GM18861 (cell line): ENCODE results near the gene ARF6.
"Not testable (repeated sequence)": the region's sequence is repeated elsewhere in the genome, so short reads cannot be mapped to it uniquely, and the experiment has no call there.

Experiments used
- ATAC-seq: cut with Tn5 transposase; IDR thresholded peaks from one replicate; pipeline ENCODE4 v1.9.1; 2021; ENCODE audit not compliant: unreplicated experiment

Gene ARF6

DNA sequence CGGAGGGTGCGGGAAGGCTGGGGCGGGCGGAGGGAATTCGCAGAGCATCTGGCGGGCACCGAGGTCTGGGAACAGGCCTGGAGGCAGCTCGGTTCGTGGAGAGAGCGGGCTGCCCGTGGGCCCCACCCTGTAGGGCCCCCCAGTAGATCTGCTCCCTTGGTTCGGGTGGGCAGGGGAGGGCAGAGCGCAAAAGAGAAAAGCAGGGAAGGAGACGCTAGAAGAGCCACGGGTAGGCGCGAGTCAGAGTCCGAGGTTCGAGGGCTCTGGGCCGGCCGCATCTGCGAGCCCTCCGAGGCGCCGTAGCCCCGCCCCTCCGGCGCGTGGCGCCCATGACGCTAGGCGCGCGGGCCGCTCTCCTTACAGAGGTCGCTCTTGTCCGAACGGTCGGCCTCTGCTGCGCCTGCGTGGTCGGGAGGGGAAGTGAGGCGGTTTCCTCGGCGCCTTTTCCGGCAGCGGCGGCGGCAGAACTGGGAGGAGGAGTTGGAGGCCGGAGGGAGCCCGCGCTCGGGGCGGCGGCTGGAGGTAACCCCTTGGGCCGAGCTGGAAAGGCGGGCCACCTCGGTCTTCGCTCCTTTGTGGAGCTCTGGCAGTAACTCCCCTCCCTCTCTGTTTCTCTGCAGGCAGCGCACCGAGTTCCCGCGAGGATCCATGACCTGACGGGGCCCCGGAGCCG is at the start of gene ARF6:
TSS of gene ARF6 (plus strand) at position 447 of the 673 bp plus-strand sequence. CDS start 655 bp downstream, outside the sequence.
- peak; percentile 72 for ATAC-seq

- ATAC-seq, result no peak
Measured at GRCh38 chr14:49849213-49849847, 43.6 kb upstream of the ARF6 start.

DNA sequence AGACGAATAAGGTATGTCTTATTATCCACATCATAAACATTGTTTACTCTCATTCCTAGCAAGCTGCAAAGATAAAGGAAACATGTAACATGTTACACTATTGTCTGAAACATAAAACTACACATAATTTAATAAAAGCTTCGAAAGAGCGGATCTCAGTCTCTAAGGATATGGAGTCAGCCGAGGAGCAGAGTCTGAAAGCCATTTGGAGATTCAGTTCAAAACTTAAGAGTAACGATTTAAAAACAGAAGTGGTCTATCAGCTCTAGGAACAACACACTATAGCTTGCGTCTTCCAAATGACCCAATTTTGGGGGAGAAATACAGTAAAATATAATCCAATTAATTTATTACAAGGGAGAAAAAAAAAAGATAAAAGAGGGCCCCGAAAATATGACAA is 41.1 kb upstream of the ARF6 start:
- no peak for ATAC-seq

DNA sequence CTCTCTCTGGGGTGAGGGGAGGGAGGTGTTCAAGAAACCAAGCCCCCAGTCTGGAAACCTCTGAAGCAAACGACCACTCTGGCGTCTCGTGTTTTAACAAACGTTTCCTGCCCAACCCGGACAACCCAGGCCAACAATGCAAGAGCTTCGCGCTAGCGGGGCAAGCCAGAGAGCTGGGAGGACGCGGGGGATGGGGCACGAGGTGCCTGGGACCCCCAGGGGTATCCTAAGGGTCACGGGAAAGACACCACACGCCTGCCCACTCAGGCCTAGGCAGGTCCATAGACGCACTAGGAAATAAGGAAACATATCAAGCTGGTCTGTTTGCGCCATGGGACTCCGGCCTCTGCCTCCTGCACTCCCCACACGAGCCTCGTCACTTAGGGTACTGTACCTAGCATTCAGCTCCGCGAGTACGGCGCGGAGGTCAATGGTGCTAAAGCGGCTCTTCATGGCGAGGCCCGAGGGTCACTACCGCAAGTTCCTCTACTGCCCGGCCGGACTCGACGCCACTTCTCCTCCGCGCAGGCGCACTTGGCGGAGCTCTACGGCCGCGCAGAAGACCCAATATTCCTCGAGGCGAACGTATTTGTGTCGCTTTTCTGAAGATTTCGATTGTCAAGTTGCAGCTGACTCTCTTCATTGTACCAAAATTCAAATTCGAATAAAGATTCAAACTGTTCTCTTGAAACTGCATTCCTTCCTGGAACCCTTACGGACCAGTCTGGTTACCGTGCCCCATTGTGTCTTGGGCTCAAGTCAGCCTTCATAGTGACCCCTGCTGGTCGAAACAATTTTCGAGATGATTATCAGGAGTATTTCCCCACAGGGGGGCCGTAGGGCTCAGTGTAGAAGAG is 40.4 kb upstream of the ARF6 start, which contains the start of gene NEMF:
TSS of gene NEMF (minus strand) at position 488 of the 857 bp plus-strand sequence. CDS start at position 453, 35 bp downstream.
- peak; percentile 73 for ATAC-seq

GRCh38 chr14:49853158-49853477 is 39.8 kb upstream of the ARF6 start:
- ATAC-seq, result peak; percentile 5

GRCh38 chr14:49853572-49854375 is 39.1 kb upstream of the ARF6 start:
- peak; percentile 47 for ATAC-seq

DNA sequence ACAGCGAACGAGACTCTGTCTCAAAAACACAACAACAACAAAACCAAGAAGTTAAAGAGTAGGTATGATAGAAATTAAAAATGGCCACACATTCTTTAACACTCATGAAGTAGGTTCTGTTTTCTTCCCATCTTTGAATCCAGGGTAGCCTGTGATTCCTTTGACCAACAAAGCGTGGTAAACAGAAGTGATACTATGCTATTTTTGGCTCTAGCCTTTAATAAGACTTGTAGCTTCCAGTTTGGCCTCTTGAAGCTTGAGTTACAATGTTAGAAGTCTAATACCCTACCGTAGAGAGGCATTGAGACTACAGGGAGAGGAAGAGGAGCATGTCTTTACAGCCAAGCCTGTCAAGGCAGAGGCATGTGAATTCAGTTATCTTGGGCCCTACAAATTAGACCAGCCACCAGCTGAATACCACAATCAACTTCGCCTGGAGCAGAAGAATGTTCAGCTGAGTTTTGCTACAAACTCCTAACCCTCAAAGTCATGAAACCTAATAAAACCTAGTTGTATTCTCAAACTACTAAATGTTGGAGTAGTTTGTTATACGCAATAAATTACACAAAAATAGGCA is 35.4 kb upstream of the ARF6 start:
- ATAC-seq, result no peak

DNA sequence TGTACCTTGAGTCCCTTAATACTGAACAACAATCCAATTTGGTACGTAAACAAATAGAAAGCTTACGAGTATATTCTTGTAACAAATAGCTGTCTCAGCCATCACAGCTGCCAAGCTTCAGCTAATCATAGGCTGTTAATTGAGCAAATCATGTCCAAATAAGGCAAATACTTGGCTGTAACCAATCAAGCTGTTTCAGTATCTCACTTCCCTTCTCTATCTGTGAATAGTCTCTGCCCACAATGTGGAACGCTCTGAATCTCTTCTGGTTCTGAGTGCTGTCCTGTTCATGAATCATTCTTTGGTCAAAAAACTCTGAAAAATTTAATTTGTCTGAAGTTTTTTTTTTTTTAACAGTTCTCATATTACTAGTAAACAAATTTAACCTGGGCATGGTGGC is 34.5 kb upstream of the ARF6 start:
- ATAC-seq, result no peak

- ATAC-seq, result no peak
Measured at GRCh38 chr14:49860988-49861698, 31.7 kb upstream of the ARF6 start.

DNA sequence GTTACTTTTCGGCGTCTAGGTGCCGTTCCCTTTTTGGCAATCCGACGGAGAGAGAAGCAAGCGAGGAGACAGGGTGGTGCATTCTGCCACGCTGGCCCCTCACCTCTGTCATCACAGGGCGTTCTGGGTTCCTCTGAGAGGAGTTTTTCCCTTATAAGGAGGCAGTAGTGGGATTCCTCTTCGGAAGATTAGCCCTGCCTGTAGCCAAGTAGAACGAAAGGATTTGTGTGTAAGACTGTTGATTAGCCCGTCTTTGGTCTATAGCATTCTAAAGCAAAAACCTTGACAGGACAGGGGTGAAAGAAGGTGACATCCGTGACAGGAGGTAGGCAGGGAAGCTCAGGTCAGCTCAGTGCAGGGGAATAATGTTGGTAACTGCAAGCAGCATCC is 31.2 kb upstream of the ARF6 start:
- ATAC-seq, result no peak

- ATAC-seq, result peak; percentile 18
Measured at GRCh38 chr14:49862089-49862673, 30.7 kb upstream of the ARF6 start.

GRCh38 chr14:49863487-49864281 is 29.2 kb upstream of the ARF6 start:
- no peak for ATAC-seq

DNA sequence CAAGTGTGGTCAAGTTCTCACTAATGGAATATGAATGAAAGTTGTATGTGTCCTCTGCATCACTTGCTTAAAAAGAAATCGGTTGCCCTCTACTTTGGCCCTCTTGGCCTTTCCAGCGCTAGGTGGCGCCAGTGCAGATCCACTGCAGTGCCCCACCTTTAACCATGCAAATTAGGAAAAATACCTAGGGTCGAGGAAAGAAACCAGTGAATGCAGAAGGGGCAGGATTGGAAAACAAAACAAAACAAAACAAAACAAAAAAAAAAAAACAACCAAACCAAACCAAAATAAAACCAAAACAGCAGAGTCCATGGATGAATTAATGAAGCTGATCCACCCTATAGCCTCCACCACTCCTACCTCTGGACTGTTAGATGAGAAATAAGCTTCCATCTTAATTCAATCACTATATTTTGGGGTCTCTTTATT is 27.4 kb upstream of the ARF6 start:
- ATAC-seq, result no peak

DNA sequence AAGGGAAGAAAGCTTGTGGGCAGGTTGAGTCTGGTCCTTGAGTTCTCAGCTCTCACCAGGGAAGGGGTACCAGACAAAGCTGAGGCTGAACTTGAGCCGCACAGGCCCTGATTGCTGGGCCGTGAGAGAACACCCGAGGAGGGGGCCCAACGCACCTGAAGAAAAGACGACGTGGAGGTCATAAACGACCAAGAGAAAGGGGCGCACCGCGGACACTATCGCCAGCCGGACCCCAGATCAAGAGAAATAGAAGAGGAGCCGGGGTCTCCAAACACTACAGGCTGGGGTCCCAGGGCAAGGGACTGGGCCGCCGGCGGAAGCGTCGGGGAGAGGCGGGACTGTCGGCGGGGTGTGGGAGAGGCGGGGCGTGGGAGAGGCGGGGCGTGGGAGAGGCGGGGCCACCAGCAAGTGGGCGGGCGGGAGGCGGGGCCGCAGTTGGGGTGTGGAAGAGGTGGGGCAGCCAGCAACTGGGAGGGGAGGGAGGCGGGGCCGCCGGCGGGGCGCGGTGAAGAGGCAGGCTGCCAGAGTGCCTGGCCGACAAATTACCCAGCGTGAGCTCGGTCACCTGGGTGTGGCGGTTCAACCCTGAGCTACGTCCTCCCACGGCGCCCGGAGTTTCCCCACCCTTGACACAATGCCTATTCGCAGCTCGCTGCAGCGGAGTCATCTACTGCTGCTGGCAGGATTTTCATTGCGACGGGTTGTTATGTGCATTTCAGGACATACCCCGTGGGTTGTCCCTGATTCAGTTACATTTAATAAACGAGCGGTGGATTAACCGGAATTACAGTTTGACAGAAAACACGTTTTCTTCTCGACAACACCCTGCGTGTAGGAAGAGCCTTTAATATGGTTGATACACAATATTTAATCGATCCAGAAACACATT is 24.8 kb upstream of the ARF6 start:
- ATAC-seq, result peak; percentile 69

DNA sequence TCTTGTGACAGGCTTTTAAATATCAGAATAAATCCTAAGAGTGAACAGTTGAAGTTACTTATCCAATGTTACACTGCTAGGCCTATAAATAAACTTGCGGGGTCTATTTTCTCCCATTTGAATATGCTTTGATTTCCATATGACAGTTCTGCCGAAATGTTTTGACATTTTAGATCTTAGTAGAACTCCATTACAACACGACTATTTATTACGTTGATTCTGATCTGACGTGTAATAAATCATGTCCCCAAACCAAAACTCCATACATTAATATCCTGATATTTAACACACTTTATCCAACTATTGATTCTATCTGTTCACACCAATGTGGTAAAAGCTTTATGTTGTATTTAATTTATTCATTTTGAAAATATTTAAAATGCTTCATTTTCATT is 24.2 kb upstream of the ARF6 start:
- ATAC-seq, result no peak

- ATAC-seq, result no peak
Measured at GRCh38 chr14:49870908-49871307, 22.0 kb upstream of the ARF6 start.

DNA sequence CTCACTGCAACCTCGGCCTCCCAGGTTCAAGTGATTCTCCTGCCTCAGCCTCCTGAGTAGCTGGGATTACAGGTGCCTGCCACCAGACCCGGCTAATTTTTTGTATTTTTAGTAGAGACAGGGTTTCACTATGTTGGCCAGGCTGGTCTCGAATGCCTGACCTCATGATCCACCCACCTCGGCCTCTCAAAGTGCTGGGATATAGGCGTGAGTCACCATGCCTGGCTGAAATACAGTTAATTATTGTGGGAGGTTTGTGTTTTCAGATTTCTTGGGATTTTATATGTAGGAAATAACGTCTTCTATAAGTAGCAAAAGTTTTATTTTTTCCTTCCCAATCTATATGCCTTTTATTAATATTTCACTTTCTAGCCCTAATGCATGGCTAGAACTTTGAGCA is 19.3 kb upstream of the ARF6 start:
- ATAC-seq, result not testable (repeated sequence)

GRCh38 chr14:49875640-49876198 is 17.2 kb upstream of the ARF6 start:
- ATAC-seq, result no peak
